Measurements from ENCODE around the gene GRK6.

DNA sequence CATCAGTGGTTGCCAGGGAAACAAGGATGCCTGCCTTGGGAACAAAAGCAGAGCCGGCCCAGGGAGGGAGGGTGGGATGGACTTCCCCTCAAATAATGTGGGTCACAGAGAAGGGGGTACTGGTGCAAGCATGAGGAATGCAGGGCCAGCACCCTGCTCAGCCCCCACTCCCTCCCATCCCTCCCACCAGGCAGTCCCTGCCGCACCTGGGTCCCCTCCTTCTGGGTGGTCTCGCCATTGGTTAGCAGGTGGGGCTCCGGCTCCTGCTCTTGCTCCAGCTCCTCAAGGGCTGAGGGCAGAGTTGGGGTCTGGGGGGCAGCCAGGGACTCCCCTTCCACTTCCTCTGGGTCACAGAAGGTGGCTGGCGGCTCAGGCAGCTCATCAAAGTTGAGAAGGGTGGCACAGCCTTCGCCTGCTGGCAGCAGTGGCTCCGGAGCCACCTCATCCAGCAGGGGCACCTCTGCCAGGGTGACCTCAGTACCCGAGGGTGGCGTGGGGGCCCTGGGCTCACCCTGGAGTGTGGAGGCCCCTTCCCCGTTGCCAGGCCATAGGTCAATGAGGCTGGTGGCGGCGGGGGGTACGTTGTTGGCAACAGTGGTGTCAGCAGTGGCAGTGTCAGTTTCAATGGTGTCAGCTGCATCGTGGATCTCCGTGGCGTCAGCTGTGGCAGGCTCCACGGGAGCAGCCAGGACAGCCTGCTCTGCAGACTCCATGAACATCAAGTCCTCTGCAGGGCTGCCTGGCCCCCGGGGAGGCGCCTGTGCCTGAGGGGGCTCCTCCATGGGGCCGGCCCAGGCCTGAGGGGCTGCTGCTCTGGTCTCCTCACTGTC lies 31.6 kb downstream of the GRK6 start:
- TF ChIP-seq EP300 (IDR thresholded peaks at IDR 0.05) (no peak), POLR2AphosphoS5 (IDR thresholded peaks at IDR 0.05) (no peak)
